Stimulated activated CD8-positive, alpha-beta memory T cell treated with anti-CD3 and anti-CD28 coated beads, Interleukin-7, amount 100 ng/mL, for 4 hours (primary cell): ENCODE results near the gene ORMDL2.
"Not testable (repeated sequence)": the region's sequence is repeated elsewhere in the genome, so short reads cannot be mapped to it uniquely, and the experiment has no call there.

Experiments
- DNase-seq, 2 donors: peaks; one replicate each; pipeline ENCODE4 v3.0.0-alpha.2; 2020; ENCODE audit warnings: low read depth in 2 of 2

ORMDL2 gene

DNA sequence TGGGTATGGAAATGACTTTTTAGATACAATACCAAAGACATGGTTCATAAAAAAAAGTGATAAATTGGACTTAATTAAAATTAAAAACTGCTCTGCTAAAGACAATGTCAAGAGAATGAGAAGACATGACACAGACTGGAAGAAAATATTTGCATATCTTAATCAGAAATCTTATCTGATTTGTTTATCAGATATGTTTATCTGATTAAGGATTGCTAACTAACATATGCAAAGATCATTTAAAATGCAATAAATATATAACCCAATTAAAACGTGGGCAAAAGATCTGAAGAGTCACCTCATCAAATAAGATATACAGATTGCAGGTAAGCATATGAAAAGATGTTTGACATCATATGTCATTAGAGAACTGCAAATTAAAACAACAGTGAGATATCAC lies 34.9 kb downstream of the ORMDL2 start:
- no peak for DNase-seq

- DNase-seq: no peak
These were observed 43.6 kb downstream of the ORMDL2 start for GRCh38 chr12:55861396-55861795.

GRCh38 chr12:55861871-55862270 lies 44.0 kb downstream of the ORMDL2 start:
- no peak for DNase-seq

GRCh38 chr12:55862286-55862685 lies 44.4 kb downstream of the ORMDL2 start:
- DNase-seq: no peak

DNA sequence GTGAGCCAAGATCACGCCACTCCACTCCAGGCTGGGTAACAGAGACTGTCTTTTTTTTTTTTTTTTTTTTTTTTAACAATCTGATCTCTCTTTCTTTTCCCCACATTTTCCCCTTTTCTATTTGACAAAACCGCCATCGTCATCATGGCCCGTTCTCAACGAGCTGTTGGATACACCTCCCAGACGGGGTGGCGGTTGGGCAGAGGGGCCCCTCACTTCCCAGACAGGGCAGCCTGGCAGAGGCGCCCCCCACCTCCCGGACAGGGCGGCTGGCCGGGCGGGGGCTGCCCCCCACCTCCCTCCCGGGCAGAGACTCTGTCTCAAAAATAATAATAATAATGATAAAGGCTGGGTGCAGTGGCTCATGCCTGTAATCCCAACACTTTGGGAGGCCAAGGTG lies 45.1 kb downstream of the ORMDL2 start:
- not testable (repeated sequence) for DNase-seq

DNA sequence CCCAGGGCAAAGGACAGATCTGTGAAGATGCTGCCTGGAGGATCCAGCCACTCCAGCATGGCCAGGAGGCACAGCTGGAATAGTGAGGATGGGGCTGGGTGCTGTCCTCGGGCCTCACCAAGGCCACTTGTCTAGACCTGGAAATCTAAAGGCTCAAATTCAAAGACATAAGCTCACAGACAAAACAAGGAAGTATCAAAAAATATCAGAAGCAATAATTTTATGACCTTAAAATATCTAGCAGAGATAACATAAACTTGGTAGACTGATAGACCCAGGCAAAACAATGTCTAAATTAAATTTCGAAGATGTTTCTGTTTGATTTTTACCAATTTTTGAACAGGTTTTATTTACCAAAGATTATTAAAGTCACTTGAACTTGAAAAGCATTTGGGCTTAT lies 47.5 kb downstream of the ORMDL2 start:
- DNase-seq: no peak

GRCh38 chr12:55866454-55867004 lies 48.7 kb downstream of the ORMDL2 start:
- not testable (repeated sequence) for DNase-seq
